Omental fat pad (tissue), 4 donors: ENCODE results near the gene TRAF3IP1. TPM values are rescaled to one million over a fixed set of nuclear protein-coding genes. Genes with fewer than 3 reads are reported as not detected.
"Not testable (repeated sequence)": the region's sequence is repeated elsewhere in the genome, so short reads cannot be mapped to it uniquely, and the experiment has no call there.

ENCODE experiments used
- ATAC-seq: fragments of 150-250 bp; one replicate; pipeline ENCODE4 v1.9.1; 2016; ENCODE audit warnings: mild to moderate bottlenecking, moderate library complexity; ENCODE audit not compliant: low FRiP score
- DNase-seq: peaks from one replicate; pipeline ENCODE4 v3.0.0-alpha.2; 2019; ENCODE audit warnings: low spot score
- CTCF ChIP-seq, 3 donors: fragments of 450-650 bp; IDR thresholded peaks; one replicate each; pipeline ENCODE4 v1.5.1; 2016 to 2017; ENCODE audit warnings: antibody characterized with exemption in 3 of 3, mild to moderate bottlenecking in 3 of 3, moderate library complexity in 2 of 3
- total RNA-seq, 4 donors: library from RNA; depleted of rRNA; stranded (reverse); fragments of >200 nt; gene quantifications; one replicate each; pipeline ENCODE4 v1.1.0, GENCODE V29; 2016

Gene TRAF3IP1
- total RNA-seq, 4 donors from 2014 or later = 8.4 to 15.9 (median 12.5) TPM

GRCh38 chr2:238325694-238326093, 5.4 kb downstream of the TRAF3IP1 start:
- DNase-seq (no peak), ATAC-seq (no peak)
- TF ChIP-seq CTCF (IDR thresholded peaks at IDR 0.05) = no peak

- no peak for TF ChIP-seq CTCF (IDR thresholded peaks at IDR 0.05)
- no peak for ATAC-seq
- no peak for DNase-seq
These were observed 6.6 kb downstream of the TRAF3IP1 start for GRCh38 chr2:238326801-238327365.

- DNase-seq (no peak), ATAC-seq (no peak)
- no peak for TF ChIP-seq CTCF (IDR thresholded peaks at IDR 0.05)
These were observed 7.4 kb downstream of the TRAF3IP1 start for GRCh38 chr2:238327751-238328150.

- TF ChIP-seq CTCF (IDR thresholded peaks at IDR 0.05) = no peak
- ATAC-seq (no peak), DNase-seq (no peak)
These were observed 10.1 kb downstream of the TRAF3IP1 start for GRCh38 chr2:238330391-238330790.

GRCh38 chr2:238331916-238332315, 11.6 kb downstream of the TRAF3IP1 start:
- DNase-seq (no peak), ATAC-seq (no peak)
- no peak for TF ChIP-seq CTCF (IDR thresholded peaks at IDR 0.05)

GRCh38 chr2:238334885-238335284, 14.6 kb downstream of the TRAF3IP1 start:
- no peak for DNase-seq
- no peak for ATAC-seq
- no peak for TF ChIP-seq CTCF (IDR thresholded peaks at IDR 0.05)

GRCh38 chr2:238335591-238335990, 15.3 kb downstream of the TRAF3IP1 start:
- not testable (repeated sequence) for DNase-seq, ATAC-seq

- TF ChIP-seq CTCF (IDR thresholded peaks at IDR 0.05) = no peak
- ATAC-seq = no peak
- DNase-seq = no peak
These were observed 15.8 kb downstream of the TRAF3IP1 start for GRCh38 chr2:238336151-238336550.
